IMR-90 (cell line): ENCODE results near the gene COL18A1. TPM values are rescaled to one million over a fixed set of nuclear protein-coding genes. Genes with fewer than 3 reads are reported as not detected.
A peak's percentile ranks its signal among the peaks of the same experiment; 100 is the strongest.

ENCODE experiments used
- ATAC-seq: fragments of 200-7000 bp; cut with Tn5 transposase; 2 replicates; pipeline ENCODE4 v1.9.1; 2020; ENCODE audit warnings: low read depth, mild to moderate bottlenecking, moderate library complexity
- BruUV-seq: library from RNA; stranded (reverse); fragments of 400-500 nt; replicated peaks from 2 replicates; lab custom pipeline; 2021; lab: Mats Ljungman, UMichigan
- CTCF ChIA-PET: fragments of 300-600 bp; formaldehyde crosslinking; extraction: SDS; loops from one replicate; lab custom pipeline; 2021; ENCODE audit warnings: antibody characterized with exemption; lab: Yijun Ruan, JAX
- POLR2A ChIA-PET: fragments of 300-600 bp; sonication (Branson Sonifier 250); formaldehyde crosslinking; loops from one replicate; lab custom pipeline; 2022; ENCODE audit warnings: antibody characterized with exemption; ENCODE audit not compliant: unreplicated experiment; lab: Charles Lee
- DNase-seq: peaks from one replicate; pipeline ENCODE4 v3.0.0; 2013
- H2AFZ ChIP-seq: replicated peaks from 2 replicates; pipeline ENCODE3; 2013; ENCODE audit warnings: low read length, mild to moderate bottlenecking; ENCODE audit not compliant: poor library complexity
- H2AK5ac ChIP-seq: 2 replicates; pipeline ENCODE4 v1.6.1; 2013; ENCODE audit warnings: low read depth, low read length, inconsistent platforms
- H2AK9ac ChIP-seq: replicated peaks from 2 replicates; pipeline ENCODE3; 2013; ENCODE audit warnings: mild to moderate bottlenecking, low read depth, low read length, moderate library complexity; ENCODE audit not compliant: poor library complexity
- H2BK120ac ChIP-seq: 2 replicates; pipeline ENCODE4 v1.6.1; 2013; ENCODE audit warnings: low read depth, low read length, inconsistent platforms
- H2BK15ac ChIP-seq: 3 replicates; pipeline ENCODE4 v1.6.1; 2013; ENCODE audit warnings: low read depth, low read length, inconsistent platforms
- H2BK20ac ChIP-seq: 2 replicates; pipeline ENCODE4 v1.6.1; 2013; ENCODE audit warnings: low read depth, mild to moderate bottlenecking, inconsistent platforms, low read length, moderate library complexity
- H2BK5ac ChIP-seq: 2 replicates; pipeline ENCODE4 v1.6.1; 2013; ENCODE audit warnings: mild to moderate bottlenecking, low read depth, low read length, inconsistent platforms; ENCODE audit not compliant: poor library complexity, severe bottlenecking
- H3K14ac ChIP-seq: replicated peaks from 2 replicates; pipeline ENCODE4 v1.6.1; 2013; ENCODE audit warnings: low read depth, low read length, inconsistent platforms
- H3K18ac ChIP-seq: 2 replicates; pipeline ENCODE4 v1.6.1; 2013; ENCODE audit warnings: low read depth, low read length, control low read depth
- H3K23ac ChIP-seq: 2 replicates; pipeline ENCODE4 v1.6.1; 2013; ENCODE audit warnings: low read depth, low read length, inconsistent platforms
- H3K27ac ChIP-seq: 2 replicates; pipeline ENCODE4 v1.5.1; 2013; ENCODE audit warnings: mild to moderate bottlenecking, control low read depth, low read length; ENCODE audit not compliant: insufficient read depth
- H3K27me3 ChIP-seq: 2 replicates; pipeline ENCODE4 v1.6.1; 2013; ENCODE audit warnings: low read length; ENCODE audit not compliant: control insufficient read depth, insufficient read depth
- H3K36me3 ChIP-seq: 2 replicates; pipeline ENCODE4 v1.6.1; 2013; ENCODE audit warnings: low read length, mixed read lengths; ENCODE audit not compliant: control insufficient read depth, insufficient read depth
- H3K4ac ChIP-seq: 2 replicates; pipeline ENCODE4 v1.6.1; 2013; ENCODE audit warnings: low read depth, low read length, inconsistent platforms
- H3K4me1 ChIP-seq: 2 replicates; pipeline ENCODE4 v1.6.1; 2013; ENCODE audit warnings: low read length, mixed read lengths; ENCODE audit not compliant: control insufficient read depth, insufficient read depth
- H3K4me2 ChIP-seq: 2 replicates; pipeline ENCODE4 v1.6.1; 2013; ENCODE audit warnings: low read depth, mild to moderate bottlenecking, control low read depth, low read length, moderate library complexity
- H3K4me3 ChIP-seq: 2 replicates; pipeline ENCODE4 v1.5.1; 2013; ENCODE audit warnings: low read depth, mild to moderate bottlenecking, control low read depth, low read length, moderate library complexity; ENCODE audit not compliant: insufficient read depth
- H3K56ac ChIP-seq: 2 replicates; pipeline ENCODE4 v1.6.1; 2013; ENCODE audit warnings: low read length, inconsistent platforms; ENCODE audit not compliant: insufficient read depth; ENCODE audit errors: extremely low read depth
- H3K79me1 ChIP-seq, 2 experiments: 2 replicates each; pipeline ENCODE4 v1.6.1; 2013; ENCODE audit warnings: low read length in 2 of 2, inconsistent platforms in 1 of 2, low read depth in 1 of 2
- H3K9ac ChIP-seq: 2 replicates; pipeline ENCODE4 v1.6.1; 2013; ENCODE audit warnings: low read depth, low read length, control low read depth
- H3K9me1 ChIP-seq: 2 replicates; pipeline ENCODE4 v1.6.1; 2013; ENCODE audit warnings: low read length, inconsistent platforms; ENCODE audit not compliant: insufficient read depth
- H3K9me3 ChIP-seq: 2 replicates; pipeline ENCODE4 v1.6.1; 2013; ENCODE audit warnings: low read length; ENCODE audit not compliant: control insufficient read depth, insufficient read depth
- H4K20me1 ChIP-seq: 2 replicates; pipeline ENCODE4 v1.6.1; 2013; ENCODE audit warnings: low read length, inconsistent platforms; ENCODE audit not compliant: insufficient read depth
- H4K5ac ChIP-seq: 2 replicates; pipeline ENCODE4 v1.6.1; 2013; ENCODE audit warnings: mild to moderate bottlenecking, low read depth, low read length, control low read depth
- H4K8ac ChIP-seq, 2 experiments: 2 replicates each; pipeline ENCODE4 v1.6.1; 2013; ENCODE audit warnings: low read depth in 2 of 2, low read length in 2 of 2, control low read depth in 1 of 2, inconsistent platforms in 1 of 2
- H4K91ac ChIP-seq: 2 replicates; pipeline ENCODE4 v1.6.1; 2013; ENCODE audit warnings: low read depth, low read length, inconsistent platforms; ENCODE audit not compliant: insufficient read depth
- CHD1 ChIP-seq: IDR thresholded peaks from 2 replicates; pipeline ENCODE4 v1.6.1; 2012; ENCODE audit warnings: low read depth, low read length, improper control_type of control experiment
- MAFK ChIP-seq: IDR thresholded peaks from 2 replicates; pipeline ENCODE4 v1.6.1; 2012; ENCODE audit warnings: low read depth, low read length, improper control_type of control experiment
- POLR2A ChIP-seq: IDR thresholded peaks from 2 replicates; pipeline ENCODE4 v1.6.1; 2012; ENCODE audit warnings: mild to moderate bottlenecking, low read depth, low read length
- RAD21 ChIP-seq: IDR thresholded peaks from 2 replicates; pipeline ENCODE4 v1.6.1; 2012; ENCODE audit warnings: low read length, improper control_type of control experiment
- WGBS, 2 experiments: methylation state at CpG; one replicate each; pipeline versions ENCODE4 v1.1.5 to v1.1.7; 2013; ENCODE audit warnings: missing lambda C conversion rate in 2 of 2; ENCODE audit not compliant: insufficient read length in 1 of 2; ENCODE audit errors: extremely low coverage in 2 of 2; 5-methylcytosine and 5-hydroxymethylcytosine counted together
- dilution Hi-C: fragments of 300-500 bp; cut with HindIII; formaldehyde crosslinking; loops from one replicate; pipeline ENCODE4 v1.14.3; 2018; ENCODE audit warnings: low sequenced_read_pairs; ENCODE audit not compliant: unreplicated experiment
- in situ Hi-C: fragments of 300-500 bp; cut with MboI; formaldehyde crosslinking; loops from 3 replicates; pipeline ENCODE4 v1.14.3; 2019; ENCODE audit warnings: low sequenced_read_pairs, inconsistent platforms, mixed read lengths
- intact Hi-C: fragments of 100-400 bp; cut with micrococcal nuclease; formaldehyde crosslinking; loops from 2 replicates; pipeline ENCODE4 v1.10.0; 2022
- polyA plus RNA-seq, 3 experiments: library from polyadenylated mRNA; depleted of rRNA; stranded (reverse); fragments of >200 nt; gene quantifications; 2 replicates each; pipeline ENCODE4 v1.2.3, GENCODE V29; 2012; ENCODE audit warnings: low replicate concordance in 1 of 3
- total RNA-seq: library from RNA; depleted of rRNA; stranded (reverse); fragments of >200 nt; gene quantifications from 2 replicates; pipeline ENCODE4 v1.2.3, GENCODE V29; 2012
- TF ChIP-seq, protein P1 (sequence below): fragments of 150-350 bp; IDR thresholded peaks from 2 replicates; pipeline ENCODE4 v1.6.1; 2017; ENCODE audit warnings: mild to moderate bottlenecking, antibody characterized with exemption, low read length, low read depth

Gene COL18A1
- total and polyA plus RNA-seq, 2 of the 4 experiments (the other 2 are of a cell fraction), result 4.3 to 46.7 TPM

DNA sequence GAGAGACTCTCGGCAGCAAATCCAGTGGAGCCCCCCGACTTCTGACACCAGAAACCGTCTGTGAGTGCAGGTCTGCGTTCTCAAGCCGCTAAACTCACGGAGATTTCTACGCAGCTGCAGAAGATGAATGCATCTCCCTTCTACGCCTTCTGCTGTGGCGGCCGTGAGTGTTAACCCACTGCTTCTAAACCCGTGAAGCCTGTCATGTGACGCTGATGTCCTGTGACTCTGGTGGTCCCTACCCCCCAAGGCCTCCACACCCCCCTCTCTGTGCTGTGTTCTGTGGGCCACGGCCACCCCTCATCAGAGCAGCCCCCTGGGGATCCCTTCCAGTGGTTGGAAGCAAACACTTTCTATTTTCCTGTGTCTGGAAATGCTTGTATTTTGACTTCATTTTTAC is 33.9 kb upstream of the COL18A1 start:
- intact Hi-C loops, result no loop called here
- no peaks in the 10 kb centered on the region for H3K27me3 ChIP-seq
- H3K4me2 ChIP-seq, result no peak overlapping the region
- H3K4ac ChIP-seq, result no peak overlapping the region; the same call in 1 of the 2 replicates
- BruUV-seq, result no TSS peak
- no peak overlapping the region for H4K8ac ChIP-seq
- no peaks in the 10 kb centered on the region for H4K20me1 ChIP-seq
- no peaks in the 10 kb centered on the region for H3K36me3 ChIP-seq
- DNase-seq, result no peak
- no peak overlapping the region for H2AFZ ChIP-seq
- ChIA-PET POLR2A (no interaction called here), CTCF (no interaction called here)
- TF ChIP-seq POLR2A (no peak), RAD21 (no peak), MAFK (no peak), CHD1 (no peak)
- TF ChIP-seq, protein P1, sequence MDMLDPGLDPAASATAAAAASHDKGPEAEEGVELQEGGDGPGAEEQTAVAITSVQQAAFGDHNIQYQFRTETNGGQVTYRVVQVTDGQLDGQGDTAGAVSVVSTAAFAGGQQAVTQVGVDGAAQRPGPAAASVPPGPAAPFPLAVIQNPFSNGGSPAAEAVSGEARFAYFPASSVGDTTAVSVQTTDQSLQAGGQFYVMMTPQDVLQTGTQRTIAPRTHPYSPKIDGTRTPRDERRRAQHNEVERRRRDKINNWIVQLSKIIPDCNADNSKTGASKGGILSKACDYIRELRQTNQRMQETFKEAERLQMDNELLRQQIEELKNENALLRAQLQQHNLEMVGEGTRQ, result no peak
- peaks cover 17% of the 10 kb centered on the region for H3K4me1 ChIP-seq
- H3K9ac ChIP-seq, result no peak overlapping the region
- peaks cover 4% of the 10 kb centered on the region for H3K9me3 ChIP-seq
- H4K5ac ChIP-seq, result no peak overlapping the region
- H3K4me3 ChIP-seq, result no peak overlapping the region
- H2BK120ac ChIP-seq, result no peak overlapping the region
- H2BK5ac ChIP-seq, result no peak overlapping the region
- in situ Hi-C loops, result no loop called here
- no peak overlapping the region for H3K14ac ChIP-seq
- no peak overlapping the region for H3K56ac ChIP-seq
- dilution Hi-C loops, result no loop called here
- peaks cover 0 to 14% of the 10 kb centered on the region in 2 experiments; a peak in 2 of 4 replicates for H3K79me1 ChIP-seq
- H2AK5ac ChIP-seq, result peak overlapping the region; percentile 81
- no peak overlapping the region for H3K23ac ChIP-seq
- 69% methylated on average over 10 of the region's 13 CpGs; no CpG with 5 or more reads in 1 of the 2 experiments for WGBS, 2 experiments
- no peak overlapping the region for H3K27ac ChIP-seq
- H4K91ac ChIP-seq, result no peak overlapping the region
- H2BK15ac ChIP-seq, result no peak overlapping the region
- no peak for ATAC-seq
- H3K9me1 ChIP-seq, result peaks cover 17% of the 10 kb centered on the region
- H2BK20ac ChIP-seq, result no peak overlapping the region
- H2AK9ac ChIP-seq, result no peak overlapping the region
- no peak overlapping the region for H3K18ac ChIP-seq
